ENCODE measurements around the gene GALNT8. TPM values are rescaled to one million over a fixed set of nuclear protein-coding genes. Genes with fewer than 3 reads are reported as not detected.

The GALNT8 gene
- total RNA-seq, 1 experiment from 2014 or later = not detected

DNA sequence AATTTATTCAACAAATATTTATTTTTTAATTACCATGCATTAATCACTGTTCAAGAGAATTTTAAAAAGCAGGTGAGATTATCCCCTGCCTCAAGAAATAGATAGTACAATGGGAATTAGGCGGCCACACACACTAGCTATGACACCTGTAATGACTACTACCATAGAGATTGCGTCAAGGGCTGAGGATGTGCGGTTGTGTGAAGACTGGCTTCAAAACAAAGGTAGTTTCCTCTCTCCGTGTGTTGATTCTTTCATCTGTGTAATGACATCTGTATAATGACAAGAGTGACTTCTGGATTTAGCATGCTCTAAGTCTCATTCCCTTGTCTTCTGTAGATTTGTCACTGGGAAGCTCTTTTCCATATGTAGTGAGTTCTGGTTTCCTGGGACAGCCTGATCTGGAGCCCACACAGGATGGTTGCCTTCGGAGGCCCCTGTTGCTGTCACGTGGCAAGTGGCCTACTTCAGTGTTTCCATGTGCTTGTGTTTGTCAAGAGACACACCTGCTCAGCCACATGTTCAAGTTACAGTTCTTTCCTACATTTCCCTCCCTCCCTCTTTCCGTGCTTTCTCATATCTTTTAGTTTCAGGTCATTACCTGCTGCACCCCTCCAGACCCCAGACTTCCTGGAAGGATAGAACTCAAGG is 64.3 kb downstream of the GALNT8 start:
- Histone ChIP-seq H3K9me3 (ENCODE audit: low read depth, low read length, poor library complexity, severe bottlenecking) (no peaks in the 10 kb centered on the region), H3K4me3 (ENCODE audit: low read depth, low read length, poor library complexity, severe bottlenecking) (no peak overlapping the region), H3K36me3 (ENCODE audit: insufficient read depth, low read length, poor library complexity, severe bottlenecking) (no peaks in the 10 kb centered on the region), H3K4me1 (ENCODE audit: insufficient read depth, low read length, poor library complexity, severe bottlenecking) (no peaks in the 10 kb centered on the region), H3K27ac (ENCODE audit: low read depth, low read length, poor library complexity, severe bottlenecking) (no peak overlapping the region), H3K27me3 (replicated peaks; ENCODE audit: insufficient read depth, low read depth, low read length, poor library complexity) (peaks cover 49% of the 10 kb centered on the region)
- no peak for DNase-seq (ENCODE audit: low spot score)
- CTCF ChIA-PET = no interaction called here
- TF ChIP-seq EZH2 (IDR thresholded peaks at IDR 0.05; ENCODE audit: borderline replicate concordance, low read depth, low read length, poor library complexity, severe bottlenecking) (no peak), CTCF (conservative IDR thresholded peaks at IDR 0.05; ENCODE audit: low read depth, low read length) (no peak)
- no TSS peak for BruUV-seq (replicated peaks)
- POLR2A ChIA-PET (ENCODE audit: low non-redundant PET) = no interaction called here
- intact Hi-C loops (cut with micrococcal nuclease; ENCODE audit: unreplicated experiment) = no loop called here

DNA sequence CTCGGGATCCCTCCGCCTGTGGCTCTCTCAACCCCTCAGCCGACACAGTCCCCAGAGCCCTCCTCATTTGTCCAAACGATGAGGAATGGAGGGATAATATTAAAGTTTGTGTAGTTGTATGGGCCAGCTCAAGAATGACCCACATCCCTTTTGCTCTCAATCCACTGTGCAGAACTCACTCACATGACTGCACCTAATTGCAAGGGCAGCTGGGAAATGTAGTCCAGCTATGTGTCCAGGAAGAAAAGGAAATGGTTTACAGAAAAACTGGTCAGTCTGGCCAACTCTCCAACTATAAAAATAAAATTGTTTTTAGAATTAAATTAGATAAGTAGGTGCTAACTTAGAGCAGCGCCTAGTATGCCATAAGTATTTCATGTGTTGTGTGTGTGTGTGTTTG is 66.6 kb downstream of the GALNT8 start:
- intact Hi-C loops (cut with micrococcal nuclease; ENCODE audit: unreplicated experiment) = no loop called here
- ChIA-PET CTCF (no interaction called here), POLR2A (ENCODE audit: low non-redundant PET) (no interaction called here)
- H3K36me3 ChIP-seq (ENCODE audit: insufficient read depth, low read length, poor library complexity, severe bottlenecking) = no peaks in the 10 kb centered on the region
- no peaks in the 10 kb centered on the region for H3K9me3 ChIP-seq (ENCODE audit: low read depth, low read length, poor library complexity, severe bottlenecking)
- peaks cover 27% of the 10 kb centered on the region for H3K27me3 ChIP-seq (replicated peaks; ENCODE audit: insufficient read depth, low read depth, low read length, poor library complexity)
- no peak overlapping the region for H3K4me3 ChIP-seq (ENCODE audit: low read depth, low read length, poor library complexity, severe bottlenecking)
- H3K4me1 ChIP-seq (ENCODE audit: insufficient read depth, low read length, poor library complexity, severe bottlenecking) = no peaks in the 10 kb centered on the region
- H3K27ac ChIP-seq (ENCODE audit: low read depth, low read length, poor library complexity, severe bottlenecking) = no peak overlapping the region
- BruUV-seq (replicated peaks) = no TSS peak
- no peak for DNase-seq (ENCODE audit: low spot score)
- TF ChIP-seq EZH2 (IDR thresholded peaks at IDR 0.05; ENCODE audit: borderline replicate concordance, low read depth, low read length, poor library complexity, severe bottlenecking) (no peak), CTCF (conservative IDR thresholded peaks at IDR 0.05; ENCODE audit: low read depth, low read length) (no peak)

DNA sequence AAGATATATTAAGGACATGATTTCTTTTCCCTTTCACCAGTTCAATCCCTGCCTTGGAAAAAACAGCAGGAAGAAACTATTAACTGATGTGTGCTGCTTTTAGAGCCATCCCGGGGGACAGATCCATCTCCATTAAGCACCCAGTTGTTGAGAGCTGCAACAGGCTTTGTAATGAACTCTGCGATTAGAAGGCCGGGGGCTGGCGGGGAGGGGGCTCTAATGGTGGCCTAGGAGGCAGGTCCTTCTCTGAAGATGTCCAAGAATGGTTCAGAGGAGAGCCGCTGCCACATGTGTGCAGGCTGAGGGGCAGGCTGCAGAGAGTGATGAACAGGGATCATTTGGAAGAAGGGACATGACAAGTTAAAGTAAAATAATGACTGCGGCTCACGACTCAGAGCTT is 67.8 kb downstream of the GALNT8 start:
- BruUV-seq (replicated peaks) = no TSS peak
- Histone ChIP-seq H3K4me1 (ENCODE audit: insufficient read depth, low read length, poor library complexity, severe bottlenecking) (no peaks in the 10 kb centered on the region), H3K9me3 (ENCODE audit: low read depth, low read length, poor library complexity, severe bottlenecking) (no peaks in the 10 kb centered on the region), H3K27me3 (replicated peaks; ENCODE audit: insufficient read depth, low read depth, low read length, poor library complexity) (peaks cover 23% of the 10 kb centered on the region), H3K4me3 (ENCODE audit: low read depth, low read length, poor library complexity, severe bottlenecking) (no peak overlapping the region), H3K36me3 (ENCODE audit: insufficient read depth, low read length, poor library complexity, severe bottlenecking) (no peaks in the 10 kb centered on the region), H3K27ac (ENCODE audit: low read depth, low read length, poor library complexity, severe bottlenecking) (no peak overlapping the region)
- POLR2A ChIA-PET (ENCODE audit: low non-redundant PET) = no interaction called here
- TF ChIP-seq CTCF (conservative IDR thresholded peaks at IDR 0.05; ENCODE audit: low read depth, low read length) (no peak), EZH2 (IDR thresholded peaks at IDR 0.05; ENCODE audit: borderline replicate concordance, low read depth, low read length, poor library complexity, severe bottlenecking) (no peak)
- intact Hi-C loops (cut with micrococcal nuclease; ENCODE audit: unreplicated experiment) = no loop called here
- CTCF ChIA-PET = no interaction called here
- DNase-seq (ENCODE audit: low spot score) = no peak

Measured in A673 (cell line).